HL-60/S4 (cell line): Measurements from ENCODE around the gene TEX51.

ENCODE experiments used
- in situ Hi-C: fragments of 300-500 bp; cut with MboI; formaldehyde crosslinking; loops from 2 replicates; pipeline ENCODE4 v1.14.3; 2022; ENCODE audit warnings: low sequenced_read_pairs

TEX51 gene

GRCh38 chr2:126898636-126899035, at the start of gene TEX51:
TEX51 (plus strand) TSS chr2:126898890; CDS start chr2:126898919, 29 bp downstream.
- in situ Hi-C loops = no loop called here

DNA sequence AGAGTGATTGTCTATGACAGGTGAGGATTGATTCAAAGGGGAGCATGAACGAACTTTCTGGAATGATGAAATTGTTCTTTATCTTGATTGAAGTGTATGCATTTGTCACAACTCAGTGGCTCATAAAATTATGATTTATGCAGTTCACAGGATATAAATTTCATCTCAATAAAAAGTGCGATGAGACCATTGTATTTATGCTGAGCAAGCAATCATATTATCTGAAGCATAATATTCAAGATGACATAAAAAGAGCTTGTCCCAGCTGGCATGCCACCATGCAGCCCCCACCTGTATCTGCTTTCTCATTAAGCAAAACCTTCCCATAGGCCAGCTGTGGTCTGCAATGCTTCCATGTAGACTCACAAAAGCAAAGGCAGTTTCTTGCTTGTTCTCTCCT, 49.6 kb upstream of the TEX51 start:
- in situ Hi-C loops = no loop called here

GRCh38 chr2:126849486-126849885, 49.2 kb upstream of the TEX51 start:
- in situ Hi-C loops = no loop called here

DNA sequence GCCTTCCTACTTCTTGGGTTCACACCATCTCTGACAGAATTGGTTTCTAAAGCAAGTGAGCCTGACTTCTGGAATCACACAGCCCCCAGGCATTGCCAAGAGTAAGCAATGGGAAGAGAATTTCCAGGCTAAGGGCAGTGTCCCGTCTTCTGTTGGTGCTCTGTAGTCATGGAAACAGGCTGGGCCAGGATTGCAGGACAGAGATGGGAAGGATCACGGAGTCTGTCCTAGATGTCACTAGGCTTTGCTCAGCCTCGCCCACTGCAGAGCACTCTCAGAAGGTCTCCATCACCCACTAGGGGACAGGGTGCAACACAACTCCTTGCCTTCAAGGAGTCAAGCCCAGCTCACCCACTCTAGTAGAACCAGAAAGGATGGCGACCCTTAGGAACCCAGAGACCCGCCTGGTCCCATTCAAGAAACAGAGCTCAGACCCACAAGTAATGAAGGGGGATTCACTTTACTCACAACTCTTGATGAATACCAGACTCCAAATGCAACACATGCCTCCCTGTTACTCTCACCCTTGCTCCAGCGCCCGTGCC, 48.6 kb upstream of the TEX51 start:
- in situ Hi-C loops = no loop called here

DNA sequence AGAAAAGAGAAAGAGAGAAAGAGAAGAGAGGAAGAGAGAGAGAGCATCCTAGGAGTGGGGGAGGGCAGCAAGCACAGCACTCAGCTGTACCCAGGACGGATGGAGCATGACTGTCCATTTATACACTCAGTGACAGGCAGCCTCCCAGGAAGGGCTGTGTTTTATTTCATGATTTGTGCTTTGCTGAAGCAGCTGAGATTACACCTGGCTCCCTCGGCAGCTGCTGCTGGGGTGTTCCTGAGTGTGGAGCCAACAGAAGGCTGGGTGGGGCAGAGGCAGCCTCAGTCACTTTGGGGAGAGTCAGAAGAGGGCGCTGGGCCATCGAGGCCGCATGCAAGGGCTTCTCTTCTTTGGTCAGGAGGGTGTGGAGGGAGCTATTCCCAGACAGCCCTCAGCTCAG, 47.8 kb upstream of the TEX51 start:
- in situ Hi-C loops = no loop called here

GRCh38 chr2:126851756-126852155, 46.9 kb upstream of the TEX51 start:
- in situ Hi-C loops = no loop called here

DNA sequence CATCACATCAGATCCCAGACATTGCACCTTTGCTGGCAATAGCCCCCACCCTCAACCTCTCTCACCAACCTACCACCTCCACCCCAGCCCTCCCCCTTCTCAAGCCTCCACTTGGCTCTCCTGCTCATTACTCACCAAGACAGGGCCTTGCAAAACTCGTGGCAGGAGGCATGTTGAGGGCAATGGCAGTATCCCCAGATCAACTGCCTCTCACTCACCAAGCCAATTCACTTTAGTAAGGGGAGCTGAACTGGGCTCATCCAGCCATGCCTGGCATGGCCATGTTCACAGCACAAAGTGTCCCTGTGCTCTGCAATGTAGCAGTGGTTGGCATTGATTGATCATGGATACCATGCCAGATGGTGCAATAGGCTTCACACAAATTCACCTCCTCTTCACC, 46.3 kb upstream of the TEX51 start:
- in situ Hi-C loops = no loop called here

DNA sequence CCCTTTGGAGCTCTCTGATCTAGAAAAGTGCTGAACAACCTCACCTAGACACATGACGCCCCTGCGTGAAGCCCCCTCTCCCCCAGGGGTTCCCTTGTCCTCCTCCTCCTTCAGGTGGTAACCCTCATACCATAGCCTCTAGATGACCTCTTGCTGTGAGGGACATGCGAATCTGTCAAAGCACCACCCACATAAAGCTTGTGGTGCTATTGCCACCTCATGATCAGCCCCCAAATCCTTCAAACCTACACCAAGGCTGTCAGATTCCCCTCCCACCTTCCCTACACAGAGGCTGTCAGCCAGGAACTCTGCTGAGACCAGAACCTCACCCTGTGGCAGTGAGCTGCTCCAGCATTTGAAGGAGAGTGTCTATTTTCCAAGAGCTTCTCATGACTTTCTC, 43.1 kb upstream of the TEX51 start:
- in situ Hi-C loops = no loop called here

- in situ Hi-C loops = no loop called here
These were observed 42.3 kb upstream of the TEX51 start for GRCh38 chr2:126856403-126856802.

DNA sequence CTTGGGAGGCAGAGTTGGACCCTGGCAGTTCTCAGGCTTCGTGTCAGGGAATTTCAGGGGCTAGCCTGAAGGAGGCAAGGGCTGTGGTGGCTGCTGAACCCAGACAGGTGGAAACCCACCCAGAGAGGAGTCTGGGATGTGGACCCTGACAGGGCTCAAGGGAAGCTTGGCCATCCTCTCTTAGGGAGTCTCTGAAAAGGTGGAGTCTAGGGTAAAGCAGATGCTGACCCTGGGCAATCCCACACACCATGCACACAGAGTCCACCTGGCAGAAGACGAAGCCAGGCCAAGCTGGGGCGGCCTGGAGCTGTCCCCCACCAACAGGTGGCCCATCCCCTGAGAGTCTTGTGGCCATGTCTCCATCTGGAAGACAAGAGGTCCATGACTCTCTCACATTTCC, 41.2 kb upstream of the TEX51 start:
- in situ Hi-C loops = no loop called here

- in situ Hi-C loops = no loop called here
These were observed 40.7 kb upstream of the TEX51 start for GRCh38 chr2:126858013-126858412.

DNA sequence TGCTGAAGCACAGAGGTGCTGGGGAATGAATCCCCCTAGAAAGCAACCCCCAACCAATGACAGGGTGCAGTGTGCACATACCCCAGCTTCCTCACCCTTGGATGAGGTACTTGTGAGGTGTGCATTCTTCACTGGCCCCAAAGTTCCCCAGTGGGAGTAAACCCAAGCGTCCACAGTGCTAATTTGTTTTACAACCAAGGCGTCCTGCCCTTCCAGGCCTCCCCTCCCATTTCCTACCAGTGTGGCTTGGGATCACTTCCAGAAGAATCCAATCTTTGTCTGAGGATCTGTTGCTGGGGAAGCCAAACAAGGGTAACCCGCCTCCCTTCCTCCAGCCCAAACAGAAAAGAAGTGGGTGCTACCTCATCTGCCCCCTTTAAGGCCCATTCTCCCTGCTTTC, 40.3 kb upstream of the TEX51 start:
- in situ Hi-C loops = no loop called here

GRCh38 chr2:126858991-126859390, 39.7 kb upstream of the TEX51 start:
- in situ Hi-C loops = no loop called here

DNA sequence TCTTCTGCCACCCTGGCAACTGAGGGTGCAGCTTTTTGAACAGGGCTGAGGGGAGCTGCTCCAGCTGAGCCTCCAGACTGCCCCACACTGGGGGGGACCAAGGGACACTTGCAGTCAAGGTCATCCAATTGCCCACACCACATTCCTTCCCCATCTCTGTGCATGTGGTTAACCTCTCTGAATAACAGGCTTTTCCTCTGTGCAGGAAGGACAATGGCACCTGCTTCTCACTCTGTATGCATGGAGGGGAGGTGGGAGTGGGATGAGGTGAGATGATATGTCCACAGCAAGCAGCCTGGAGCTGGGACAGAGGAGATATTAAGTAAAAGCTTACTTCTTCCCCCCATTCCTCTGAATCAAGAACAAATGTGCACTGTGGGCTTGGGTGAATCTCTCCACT, 39.1 kb upstream of the TEX51 start:
- in situ Hi-C loops = no loop called here

DNA sequence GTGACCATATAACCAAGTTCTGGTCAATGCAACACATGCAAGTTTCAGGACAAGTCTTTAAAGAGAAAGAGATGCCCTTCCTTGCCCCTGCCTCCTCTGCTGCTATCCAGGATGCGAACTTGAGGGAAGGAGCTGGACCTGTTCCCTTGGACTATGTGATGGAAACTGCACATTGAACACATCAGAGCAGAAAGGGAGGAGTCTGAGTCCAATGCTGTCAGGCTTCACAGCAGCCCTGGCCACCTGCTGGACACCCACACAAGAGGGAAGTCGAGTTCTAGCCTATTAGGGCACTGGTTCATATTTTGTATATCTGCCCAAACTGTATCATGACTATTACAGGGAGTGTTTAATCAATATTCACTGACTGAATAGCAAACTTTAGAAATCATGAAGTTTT, 38.3 kb upstream of the TEX51 start:
- in situ Hi-C loops = no loop called here

DNA sequence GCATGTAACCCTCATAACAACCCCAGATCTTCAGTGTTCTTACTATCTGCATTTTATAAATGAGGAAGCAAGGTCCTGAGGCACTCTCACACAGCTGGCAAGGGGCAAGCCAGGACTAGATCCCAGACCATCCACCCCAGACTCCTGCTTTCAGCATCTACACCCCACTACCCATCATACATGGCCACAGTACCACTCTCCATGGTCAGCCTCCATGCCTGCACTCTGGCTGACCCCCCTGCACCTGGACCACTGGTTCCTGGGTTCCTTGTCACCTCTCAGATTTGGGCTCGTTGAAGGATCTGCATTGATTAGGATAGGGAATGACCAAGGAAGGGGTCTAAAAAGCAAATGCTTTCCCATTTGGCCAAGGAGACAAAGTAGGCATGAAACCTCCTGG, 36.0 kb upstream of the TEX51 start:
- in situ Hi-C loops = no loop called here

GRCh38 chr2:126863336-126864015, 35.2 kb upstream of the TEX51 start:
- in situ Hi-C loops = no loop called here

DNA sequence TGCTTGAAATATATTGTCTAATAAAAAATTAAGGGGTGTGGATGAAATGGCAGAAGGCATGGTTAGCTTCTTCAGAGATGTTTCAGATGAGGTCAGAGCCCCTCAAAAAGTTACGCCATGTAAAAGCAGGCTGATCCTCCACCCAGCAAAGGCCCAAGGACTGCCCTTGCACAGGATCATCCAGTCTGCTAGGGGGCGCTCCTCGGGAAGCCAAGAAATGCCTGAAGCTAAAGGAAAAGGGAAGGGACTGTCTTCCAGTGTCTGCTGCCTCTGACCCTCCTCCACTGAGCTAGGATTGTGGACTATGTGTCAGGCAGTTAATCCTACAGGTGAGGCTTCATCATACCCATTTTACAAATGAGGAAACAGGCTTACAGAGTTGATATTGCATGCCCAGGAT, 33.8 kb upstream of the TEX51 start:
- in situ Hi-C loops = no loop called here

DNA sequence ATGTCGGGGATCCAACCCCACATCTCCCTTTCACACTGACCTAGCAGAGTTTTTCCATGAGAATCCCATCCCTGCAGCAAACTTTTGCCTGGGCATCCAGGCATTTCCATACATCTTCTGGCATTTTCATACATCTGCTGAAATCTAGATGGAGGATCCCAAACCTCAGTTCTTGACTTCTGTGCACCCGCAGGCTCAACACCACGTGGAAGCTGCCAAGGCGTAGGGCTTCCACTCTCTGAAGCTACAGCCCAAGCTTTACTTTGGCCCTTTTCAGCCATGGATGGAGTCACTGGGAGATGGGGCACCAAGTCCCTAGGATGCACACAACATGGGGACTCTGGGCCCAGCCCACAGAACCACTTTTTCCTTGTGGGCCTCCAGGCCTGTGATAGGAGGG, 32.2 kb upstream of the TEX51 start:
- in situ Hi-C loops = no loop called here

DNA sequence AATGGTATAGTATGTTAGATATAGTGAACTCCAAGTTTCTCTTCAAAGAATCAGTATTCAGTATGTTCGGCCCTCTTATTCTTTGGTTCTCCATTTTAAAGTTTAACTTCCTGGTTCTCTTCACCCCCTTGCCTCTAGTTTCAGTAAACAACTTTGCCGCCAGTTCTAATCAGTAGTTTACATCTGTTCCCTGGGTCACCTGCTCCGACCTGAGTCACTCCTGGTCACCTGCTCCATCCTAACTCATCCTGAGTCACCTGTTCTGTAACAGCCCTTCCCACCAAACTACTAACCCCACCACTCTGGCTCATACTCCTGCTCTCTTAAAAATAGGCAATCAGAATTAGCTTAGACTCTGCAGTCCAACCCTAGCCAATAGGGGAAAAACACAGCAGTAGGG, 23.7 kb upstream of the TEX51 start:
- in situ Hi-C loops = no loop called here

DNA sequence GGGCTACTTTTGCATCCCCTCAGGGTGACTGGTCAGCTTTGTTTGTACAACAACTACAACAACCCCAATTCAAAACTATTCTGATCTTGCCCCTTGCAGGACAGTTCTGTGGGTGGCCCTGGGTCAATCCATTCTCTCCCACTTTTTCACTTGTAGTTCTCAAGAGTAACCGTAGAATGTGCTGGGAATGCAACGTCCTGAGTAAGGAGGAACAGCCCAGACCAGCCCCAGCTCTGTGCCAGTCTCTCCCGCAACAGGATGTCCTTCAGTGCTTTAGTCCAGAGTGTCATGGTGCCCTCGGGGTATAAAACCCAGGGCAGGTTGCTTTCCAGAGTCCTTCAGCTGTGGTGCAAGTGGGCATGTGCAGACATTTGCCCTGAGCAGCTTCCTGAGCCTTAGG, 22.1 kb upstream of the TEX51 start:
- in situ Hi-C loops = no loop called here

DNA sequence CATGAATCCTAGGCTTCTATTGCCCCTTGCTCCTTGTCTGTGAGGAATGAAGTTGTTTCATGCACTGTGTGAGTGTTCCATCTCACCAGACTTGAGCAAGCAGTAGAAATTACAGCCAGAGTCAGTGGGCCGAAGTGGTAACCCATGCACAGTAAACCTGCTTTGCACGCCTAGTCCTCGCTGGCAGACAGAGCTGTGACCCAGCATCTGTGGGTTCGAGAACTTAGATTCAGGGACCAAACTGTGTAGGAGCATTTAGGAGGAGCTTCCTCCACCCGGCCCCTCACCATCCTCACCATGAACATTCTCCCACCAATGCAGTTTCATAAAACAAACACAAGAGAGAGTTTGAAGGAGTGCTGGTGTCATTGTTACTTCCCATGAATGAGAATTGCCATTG, 21.6 kb upstream of the TEX51 start:
- in situ Hi-C loops = no loop called here
